T-helper 2 cell treated with Interferon-gamma antibody and Interleukin-4, amounts not matched to agents 5 μg/mL and 100 μg/mL, for 36 hours (primary cell): ENCODE data around the gene PPP1R1C.
A peak's percentile ranks its signal among the peaks of the same experiment; 100 is the strongest.

ENCODE experiments used
- DNase-seq: peaks from one replicate; pipeline ENCODE4 v3.0.0; 2021; ENCODE audit warnings: low spot score
- H3K27ac Mint-ChIP-seq: one replicate; pipeline ENCODE4 v1.8.0; 2021; ENCODE audit warnings: mild to moderate bottlenecking, mixed read lengths
- H3K27me3 Mint-ChIP-seq: one replicate; pipeline ENCODE4 v1.8.0; 2021; ENCODE audit warnings: low read depth, mixed read lengths
- H3K36me3 Mint-ChIP-seq: one replicate; pipeline ENCODE4 v1.8.0; 2021; ENCODE audit warnings: low read depth, mixed read lengths
- H3K4me1 Mint-ChIP-seq: one replicate; pipeline ENCODE4 v1.8.0; 2021; ENCODE audit warnings: low read depth, mixed read lengths
- H3K4me3 Mint-ChIP-seq: one replicate; pipeline ENCODE4 v1.8.0; 2022; ENCODE audit warnings: mild to moderate bottlenecking, moderate library complexity, mixed read lengths
- H3K9me3 Mint-ChIP-seq: one replicate; pipeline ENCODE4 v1.8.0; 2021; ENCODE audit warnings: mixed read lengths

Gene PPP1R1C

DNA sequence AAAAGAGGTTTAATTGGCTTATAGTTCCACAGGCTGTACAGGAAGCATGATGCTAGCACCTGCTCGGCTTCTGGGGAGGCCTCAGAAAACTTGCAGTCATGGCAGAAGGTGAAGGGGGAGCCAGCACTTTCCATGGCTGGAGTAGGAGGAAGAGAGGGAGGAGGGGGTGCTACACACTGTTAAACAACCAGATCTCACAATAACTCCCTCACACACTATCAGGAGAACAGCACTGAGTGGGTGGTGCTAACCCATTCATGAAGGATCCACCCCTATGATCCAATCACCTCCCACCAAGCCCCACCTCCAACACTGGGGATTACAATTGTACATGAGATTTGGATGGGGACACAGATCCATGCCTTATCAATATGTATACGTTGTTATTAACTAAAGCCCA lies 85.1 kb downstream of the PPP1R1C start:
- no peaks in the 10 kb centered on the region for H3K9me3 Mint-ChIP-seq
- no peaks in the 10 kb centered on the region for H3K36me3 Mint-ChIP-seq
- no peak for DNase-seq
- H3K27ac Mint-ChIP-seq: no peak overlapping the region
- H3K4me1 Mint-ChIP-seq: no peaks in the 10 kb centered on the region
- peaks cover 2% of the 10 kb centered on the region for H3K27me3 Mint-ChIP-seq
- no peak overlapping the region for H3K4me3 Mint-ChIP-seq

- no peaks in the 10 kb centered on the region for H3K36me3 Mint-ChIP-seq
- peaks cover 2% of the 10 kb centered on the region for H3K27me3 Mint-ChIP-seq
- no peak overlapping the region for H3K4me3 Mint-ChIP-seq
- H3K4me1 Mint-ChIP-seq: no peaks in the 10 kb centered on the region
- no peak for DNase-seq
- no peaks in the 10 kb centered on the region for H3K9me3 Mint-ChIP-seq
- no peak overlapping the region for H3K27ac Mint-ChIP-seq
Observed at GRCh38 chr2:182072861-182073260, 87.2 kb downstream of the PPP1R1C start.

DNA sequence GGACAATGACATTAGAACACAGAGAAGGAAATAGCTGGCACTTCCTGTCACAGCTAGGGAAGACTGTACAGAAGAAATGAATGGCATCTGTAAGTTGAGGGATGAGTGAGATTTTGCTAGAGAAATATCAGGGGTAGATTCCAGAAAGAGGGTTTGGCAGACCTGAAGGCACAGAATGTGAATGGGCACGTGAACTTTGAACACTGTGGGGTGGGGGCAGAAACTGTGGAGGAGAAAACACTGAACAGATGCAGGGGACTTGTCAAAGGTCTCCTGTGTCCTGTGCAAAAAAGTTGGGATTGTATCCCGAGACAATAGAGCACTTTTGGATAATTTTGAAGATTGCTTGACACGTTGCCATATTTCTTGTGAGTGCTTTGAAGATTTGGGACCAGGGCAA lies 88.0 kb downstream of the PPP1R1C start:
- no peak overlapping the region for H3K4me3 Mint-ChIP-seq
- no peaks in the 10 kb centered on the region for H3K9me3 Mint-ChIP-seq
- no peaks in the 10 kb centered on the region for H3K36me3 Mint-ChIP-seq
- DNase-seq: no peak
- no peaks in the 10 kb centered on the region for H3K4me1 Mint-ChIP-seq
- peaks cover 2% of the 10 kb centered on the region for H3K27me3 Mint-ChIP-seq
- no peak overlapping the region for H3K27ac Mint-ChIP-seq

- no peaks in the 10 kb centered on the region for H3K4me1 Mint-ChIP-seq
- H3K36me3 Mint-ChIP-seq: no peaks in the 10 kb centered on the region
- no peaks in the 10 kb centered on the region for H3K9me3 Mint-ChIP-seq
- no peak overlapping the region for H3K4me3 Mint-ChIP-seq
- no peaks in the 10 kb centered on the region for H3K27me3 Mint-ChIP-seq
- DNase-seq: no peak
- H3K27ac Mint-ChIP-seq: no peak overlapping the region
Observed at GRCh38 chr2:182077023-182077422, 91.4 kb downstream of the PPP1R1C start.

GRCh38 chr2:182077448-182078142 lies 91.9 kb downstream of the PPP1R1C start:
- Mint-ChIP-seq H3K4me1 (no peaks in the 10 kb centered on the region), H3K27me3 (no peaks in the 10 kb centered on the region), H3K4me3 (no peak overlapping the region), H3K27ac (no peak overlapping the region), H3K36me3 (no peaks in the 10 kb centered on the region), H3K9me3 (no peaks in the 10 kb centered on the region)
- peak; percentile 5 for DNase-seq

DNA sequence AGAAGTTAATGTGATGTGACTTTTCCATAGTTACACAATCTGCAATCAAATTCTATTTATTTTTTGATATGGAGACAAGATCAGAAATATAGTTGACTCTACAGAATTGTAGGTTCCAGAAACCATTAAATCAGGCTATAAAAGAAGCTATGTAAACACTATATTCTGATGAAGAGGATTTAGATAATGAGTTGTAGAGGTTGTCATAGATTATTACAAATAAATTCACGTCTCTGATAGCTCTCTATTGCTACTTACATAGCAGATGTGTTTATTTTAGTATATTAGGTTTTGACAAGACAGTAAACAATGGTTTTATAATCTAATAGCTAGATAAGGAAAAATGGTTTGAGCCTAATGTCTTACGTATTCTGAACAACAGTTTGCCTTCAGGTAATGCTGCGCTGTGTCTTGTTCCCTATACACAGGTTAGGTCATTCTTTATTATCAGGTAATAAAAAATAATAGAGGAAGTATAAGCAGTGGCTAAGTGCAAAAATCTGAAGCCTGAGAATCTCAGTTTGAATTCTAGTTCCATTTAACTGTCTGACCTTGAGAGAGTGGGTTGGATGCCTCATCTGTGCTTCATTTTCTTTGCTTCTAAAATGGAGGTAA lies 93.4 kb downstream of the PPP1R1C start:
- H3K4me3 Mint-ChIP-seq: no peak overlapping the region
- no peaks in the 10 kb centered on the region for H3K36me3 Mint-ChIP-seq
- H3K27ac Mint-ChIP-seq: no peak overlapping the region
- no peaks in the 10 kb centered on the region for H3K4me1 Mint-ChIP-seq
- H3K27me3 Mint-ChIP-seq: peaks cover under 1% of the 10 kb centered on the region
- H3K9me3 Mint-ChIP-seq: no peaks in the 10 kb centered on the region
- DNase-seq: no peak

DNA sequence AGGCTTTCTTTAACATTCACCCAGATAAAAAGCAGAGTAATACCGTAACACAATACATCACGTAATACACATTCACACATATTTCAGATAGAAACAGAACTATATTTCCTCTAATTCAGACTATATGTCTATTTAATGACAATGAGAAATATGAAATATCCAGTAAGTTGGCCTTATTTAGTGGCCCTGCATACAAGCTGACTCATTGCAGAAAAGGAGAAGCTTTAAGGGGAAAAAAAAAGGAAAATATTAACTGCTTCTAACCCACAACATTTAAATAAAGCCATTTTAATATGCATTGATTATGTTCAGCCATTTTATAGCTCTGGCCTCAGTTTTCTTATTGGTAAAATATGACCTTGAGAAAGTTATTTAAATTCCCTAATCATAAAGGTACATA lies 94.8 kb downstream of the PPP1R1C start:
- Mint-ChIP-seq H3K9me3 (no peaks in the 10 kb centered on the region), H3K36me3 (no peaks in the 10 kb centered on the region), H3K4me3 (no peak overlapping the region), H3K4me1 (no peaks in the 10 kb centered on the region), H3K27ac (no peak overlapping the region), H3K27me3 (peaks cover 2% of the 10 kb centered on the region)
- DNase-seq: no peak

DNA sequence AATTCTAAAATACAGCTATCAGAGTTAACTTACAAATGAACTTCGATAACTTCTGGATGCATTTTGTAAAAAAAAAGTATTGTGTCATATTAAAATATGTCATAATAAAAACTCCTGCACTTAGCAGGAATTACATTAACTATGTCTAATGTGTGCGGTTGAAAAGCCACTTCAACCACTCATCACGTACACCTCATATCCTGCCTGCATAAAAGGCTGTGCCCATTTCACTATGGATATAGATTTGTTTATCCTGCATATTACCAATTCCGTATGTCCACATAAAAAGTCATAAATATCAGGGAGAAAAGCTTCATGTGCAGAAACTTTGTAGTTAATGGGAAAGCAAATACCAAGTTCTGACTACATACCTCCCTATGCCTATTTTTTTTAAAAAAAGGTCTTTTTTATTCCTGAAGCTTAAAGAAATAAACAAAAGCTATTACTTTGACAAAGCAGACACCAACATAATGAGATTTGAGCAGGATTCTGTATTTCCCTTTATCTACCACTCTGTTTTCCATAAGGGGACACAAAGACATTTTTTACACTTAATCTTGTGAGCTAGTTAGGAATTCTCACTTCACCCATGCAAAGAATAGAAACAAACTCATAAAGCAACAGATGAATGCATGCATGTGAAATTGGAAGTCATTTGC lies 96.1 kb downstream of the PPP1R1C start:
- no peaks in the 10 kb centered on the region for H3K36me3 Mint-ChIP-seq
- H3K4me1 Mint-ChIP-seq: no peaks in the 10 kb centered on the region
- no peak for DNase-seq
- no peak overlapping the region for H3K4me3 Mint-ChIP-seq
- H3K27me3 Mint-ChIP-seq: peaks cover 2% of the 10 kb centered on the region
- H3K9me3 Mint-ChIP-seq: no peaks in the 10 kb centered on the region
- no peak overlapping the region for H3K27ac Mint-ChIP-seq

DNA sequence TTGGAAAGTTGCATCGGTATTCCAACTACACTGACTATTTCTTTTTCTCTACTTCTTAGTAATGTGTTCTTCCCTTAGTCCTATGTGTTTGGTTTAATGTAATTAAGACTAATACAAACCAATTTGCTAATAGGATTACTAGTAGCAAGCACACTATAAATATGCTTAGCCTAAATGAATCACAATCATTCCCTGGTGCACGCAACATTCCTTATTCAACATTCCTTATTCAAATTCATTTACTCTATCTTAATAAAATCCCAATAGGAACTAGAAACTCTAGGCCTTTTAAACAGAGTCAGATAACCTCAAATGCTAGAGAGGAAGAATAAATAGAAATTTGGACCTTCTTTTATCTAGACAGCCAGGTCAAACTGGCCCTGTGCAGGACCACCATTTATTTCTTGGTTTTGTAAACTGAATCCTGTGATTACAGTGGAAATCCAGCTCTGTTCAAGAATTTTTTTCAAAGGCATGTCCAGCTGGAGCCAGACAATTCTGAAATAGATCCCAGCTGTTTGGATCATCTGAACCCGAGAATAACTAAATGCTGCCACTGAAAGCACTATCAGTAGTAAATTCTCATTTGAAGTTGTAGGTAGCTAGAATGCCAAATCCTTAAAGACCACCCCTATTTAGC lies 103.1 kb downstream of the PPP1R1C start:
- Mint-ChIP-seq H3K27ac (no peak overlapping the region), H3K36me3 (no peaks in the 10 kb centered on the region), H3K27me3 (peaks cover 6% of the 10 kb centered on the region), H3K9me3 (no peaks in the 10 kb centered on the region), H3K4me3 (no peak overlapping the region), H3K4me1 (no peaks in the 10 kb centered on the region)
- no peak for DNase-seq

DNA sequence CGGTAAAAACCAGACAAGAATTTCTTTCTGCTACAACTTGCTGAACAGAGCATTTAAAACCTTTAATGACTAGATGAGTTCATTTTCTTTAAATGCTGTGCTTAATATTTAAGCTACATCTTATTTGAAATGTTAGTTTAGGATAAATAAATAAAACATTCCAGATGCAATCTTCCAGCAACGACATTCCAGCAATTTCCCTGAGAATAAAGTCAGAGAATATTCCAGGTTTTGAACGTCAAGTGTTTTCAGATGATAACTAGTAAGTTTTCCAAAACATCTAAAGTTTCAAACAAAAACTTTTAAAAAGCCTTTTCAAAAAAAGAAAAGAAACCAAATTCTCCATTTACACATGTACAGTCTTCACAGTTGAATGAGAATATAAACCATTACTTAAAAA lies 104.8 kb downstream of the PPP1R1C start:
- H3K36me3 Mint-ChIP-seq: no peaks in the 10 kb centered on the region
- no peaks in the 10 kb centered on the region for H3K4me1 Mint-ChIP-seq
- no peaks in the 10 kb centered on the region for H3K9me3 Mint-ChIP-seq
- no peak overlapping the region for H3K4me3 Mint-ChIP-seq
- H3K27ac Mint-ChIP-seq: no peak overlapping the region
- no peak for DNase-seq
- H3K27me3 Mint-ChIP-seq: peaks cover 4% of the 10 kb centered on the region

GRCh38 chr2:182097571-182098164 lies 112.0 kb downstream of the PPP1R1C start:
- H3K9me3 Mint-ChIP-seq: no peaks in the 10 kb centered on the region
- no peaks in the 10 kb centered on the region for H3K36me3 Mint-ChIP-seq
- H3K27ac Mint-ChIP-seq: no peak overlapping the region
- no peak for DNase-seq
- no peak overlapping the region for H3K4me3 Mint-ChIP-seq
- H3K4me1 Mint-ChIP-seq: no peaks in the 10 kb centered on the region
- peaks cover 2% of the 10 kb centered on the region for H3K27me3 Mint-ChIP-seq

- Mint-ChIP-seq H3K27ac (no peak overlapping the region), H3K9me3 (no peaks in the 10 kb centered on the region), H3K36me3 (no peaks in the 10 kb centered on the region), H3K4me3 (no peak overlapping the region), H3K27me3 (peaks cover 2% of the 10 kb centered on the region), H3K4me1 (no peaks in the 10 kb centered on the region)
- DNase-seq: no peak
Observed at GRCh38 chr2:182098648-182099047, 113.0 kb downstream of the PPP1R1C start.

DNA sequence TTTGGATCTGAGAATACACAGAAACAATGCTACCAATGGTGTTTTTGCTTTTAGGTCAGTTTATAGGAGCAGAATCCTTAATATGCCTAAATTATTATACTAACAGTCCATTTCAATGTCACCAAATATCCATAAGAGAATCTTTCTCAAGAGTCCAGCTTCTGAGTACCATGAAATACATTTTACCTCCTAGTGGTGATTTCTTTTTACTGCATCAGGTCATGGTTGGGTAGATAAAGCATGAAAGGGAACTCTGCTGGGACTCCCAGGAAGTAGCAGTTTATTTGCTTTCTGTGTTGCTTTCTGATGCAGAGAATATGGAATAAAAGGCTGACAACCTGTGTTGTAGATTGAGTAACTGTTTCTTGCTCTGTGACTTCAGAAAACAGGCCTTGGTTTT lies 115.6 kb downstream of the PPP1R1C start:
- DNase-seq: no peak

DNA sequence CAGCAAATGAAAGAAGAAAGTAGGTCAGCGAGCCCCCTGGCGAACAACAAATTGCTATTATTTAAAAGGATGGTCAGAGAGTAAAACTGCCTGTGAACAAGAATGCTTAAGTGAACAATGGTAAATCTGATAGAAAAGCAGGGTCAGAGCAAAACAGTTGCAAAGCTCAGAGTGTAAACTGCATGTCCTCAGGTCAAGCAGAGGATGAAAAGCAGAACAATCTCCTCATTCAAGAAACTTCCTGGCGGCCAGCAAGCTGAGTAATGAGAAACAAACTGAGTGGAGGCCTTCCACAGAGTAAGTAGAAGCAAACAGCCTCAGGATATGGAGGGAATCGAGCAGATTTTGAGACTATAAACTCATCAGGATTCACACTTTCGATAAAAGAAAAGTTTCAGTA lies 117.9 kb downstream of the PPP1R1C start:
- H3K27me3 Mint-ChIP-seq: no peaks in the 10 kb centered on the region
- no peak overlapping the region for H3K27ac Mint-ChIP-seq
- H3K4me1 Mint-ChIP-seq: no peaks in the 10 kb centered on the region
- no peak for DNase-seq
- no peaks in the 10 kb centered on the region for H3K9me3 Mint-ChIP-seq
- H3K36me3 Mint-ChIP-seq: no peaks in the 10 kb centered on the region
- H3K4me3 Mint-ChIP-seq: no peak overlapping the region

More for the DNA sequence above, 115.6 kb downstream of the PPP1R1C start:
- Mint-ChIP-seq H3K27ac (no peak overlapping the region), H3K4me3 (no peak overlapping the region), H3K36me3 (no peaks in the 10 kb centered on the region), H3K4me1 (no peaks in the 10 kb centered on the region), H3K9me3 (no peaks in the 10 kb centered on the region), H3K27me3 (peaks cover 2% of the 10 kb centered on the region)
